NCI-H226 (cell line): ENCODE data around the gene C3orf52.
"Not testable (repeated sequence)": the region's sequence is repeated elsewhere in the genome, so short reads cannot be mapped to it uniquely, and the experiment has no call there.

Experiments used
- DNase-seq: peaks from one replicate; pipeline ENCODE4 v3.0.0-alpha.2; 2015

C3orf52 gene, protein sequence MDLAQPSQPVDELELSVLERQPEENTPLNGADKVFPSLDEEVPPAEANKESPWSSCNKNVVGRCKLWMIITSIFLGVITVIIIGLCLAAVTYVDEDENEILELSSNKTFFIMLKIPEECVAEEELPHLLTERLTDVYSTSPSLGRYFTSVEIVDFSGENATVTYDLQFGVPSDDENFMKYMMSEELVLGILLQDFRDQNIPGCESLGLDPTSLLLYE

DNA sequence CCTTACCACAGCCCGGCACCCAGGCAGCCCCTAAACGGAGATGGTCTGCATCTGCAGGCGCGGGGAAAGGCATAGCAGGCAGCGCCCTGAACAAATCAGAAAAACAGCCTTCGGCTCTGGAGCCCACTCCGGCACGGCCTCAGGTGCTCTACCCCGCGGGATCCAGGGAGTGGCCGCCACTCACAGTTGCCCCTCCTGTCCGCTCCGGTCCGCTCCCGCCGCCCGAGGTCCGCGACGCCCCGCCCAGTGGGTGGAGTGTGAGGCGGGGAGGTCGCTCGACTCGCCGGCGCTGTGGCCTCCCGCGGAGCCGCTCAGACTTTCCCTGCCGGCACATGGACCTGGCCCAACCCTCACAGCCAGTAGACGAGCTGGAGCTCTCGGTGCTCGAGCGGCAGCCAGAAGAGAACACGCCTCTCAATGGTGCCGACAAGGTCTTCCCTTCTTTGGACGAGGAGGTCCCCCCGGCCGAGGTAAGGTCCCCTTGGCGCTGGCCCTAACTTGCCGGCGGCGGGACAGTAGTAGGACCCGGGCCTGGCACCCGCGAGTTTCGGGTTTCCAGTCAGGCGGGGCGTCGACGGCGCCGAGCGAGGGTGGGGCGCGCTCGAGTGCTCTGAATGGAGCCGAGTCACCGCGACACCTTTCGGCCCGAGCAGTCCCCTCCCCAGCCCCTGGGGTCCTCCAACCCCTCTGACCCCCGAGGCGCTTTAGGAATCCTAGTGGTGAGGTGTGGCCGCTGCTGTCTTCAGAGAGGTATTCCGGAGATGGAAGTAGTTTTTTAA lies at the start of gene C3orf52:
C3orf52 (plus strand) TSS at position 314 of the 779 bp plus-strand sequence; CDS start at position 333, 19 bp downstream.
- DNase-seq, result peak; percentile 87

DNA sequence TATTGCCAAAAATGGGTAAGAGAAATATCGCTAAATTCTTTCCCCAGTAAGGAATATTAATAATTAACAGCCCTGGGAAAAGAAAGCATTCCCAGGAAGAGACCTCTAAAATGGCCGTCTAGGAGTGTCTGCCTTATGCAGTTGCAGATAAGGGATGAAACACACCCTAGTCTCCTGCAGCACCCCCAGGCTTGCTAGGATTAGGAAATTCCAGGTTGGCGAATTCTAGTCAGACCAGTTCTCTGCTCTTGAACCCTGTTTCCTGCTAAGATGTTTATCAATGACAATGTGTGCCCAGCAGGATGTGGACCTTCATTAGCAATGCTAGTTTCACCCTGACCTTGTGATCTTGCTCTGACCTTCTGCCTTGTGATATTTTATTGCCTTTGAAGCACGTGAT lies 49.0 kb upstream of the C3orf52 start:
- DNase-seq, result not testable (repeated sequence)

DNA sequence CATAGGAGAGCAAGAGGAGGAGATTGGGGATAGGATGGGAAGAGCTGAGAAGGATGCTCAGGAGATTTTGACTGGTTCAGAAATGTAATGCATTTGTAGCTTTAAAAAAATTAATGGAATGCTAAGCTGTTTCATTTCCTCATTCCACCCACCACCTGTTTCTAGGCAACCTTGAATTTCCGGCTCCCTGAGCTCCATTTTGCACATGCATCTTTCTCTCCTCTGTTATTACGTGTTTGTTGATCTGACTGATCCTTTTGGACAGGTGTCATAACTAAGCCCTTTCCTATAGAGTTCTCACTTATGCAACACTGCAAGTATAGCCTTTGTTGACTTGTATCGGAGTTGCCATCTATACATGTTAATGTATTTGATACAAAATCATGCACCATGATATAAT lies 47.3 kb upstream of the C3orf52 start:
- DNase-seq, result peak; percentile 52

DNA sequence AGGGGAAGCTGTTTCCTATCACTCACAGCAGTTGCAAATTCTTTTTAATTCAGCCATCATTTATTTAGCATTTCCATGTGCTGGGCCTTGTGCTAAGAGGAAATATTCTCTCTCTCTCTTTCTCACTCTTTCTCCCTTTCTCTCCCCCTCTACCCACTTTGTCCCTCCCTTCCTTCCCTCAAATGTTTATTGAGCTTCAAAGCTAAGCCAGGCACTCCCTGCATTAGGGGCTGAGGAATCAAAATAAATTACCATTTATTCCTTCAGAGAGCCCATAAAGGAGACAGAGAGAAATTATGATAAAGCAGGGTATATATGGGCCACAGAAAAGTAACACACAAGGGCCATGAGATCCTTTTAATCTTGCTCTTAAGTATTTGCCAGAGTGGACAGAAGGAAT lies 44.9 kb upstream of the C3orf52 start:
- DNase-seq, result no peak

DNA sequence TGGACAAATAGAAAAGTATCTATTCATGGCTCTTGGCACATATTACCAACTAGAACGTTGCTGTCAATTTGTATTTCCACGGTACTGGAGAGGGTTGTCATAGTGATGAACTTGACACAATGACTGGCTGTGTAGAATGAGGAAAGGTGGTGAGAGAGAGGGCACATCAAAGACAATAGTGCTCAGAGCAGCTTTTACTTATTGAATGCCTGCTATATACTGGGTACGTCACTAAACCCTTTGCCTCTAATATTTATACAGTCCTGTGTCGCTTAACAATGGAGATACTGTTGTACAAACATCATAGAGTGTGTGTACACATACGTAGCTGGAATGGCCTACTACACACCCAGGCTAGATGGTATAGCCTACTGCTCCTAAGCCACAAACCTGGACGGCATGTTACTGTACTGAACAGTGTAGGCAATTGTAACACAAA lies 43.3 kb upstream of the C3orf52 start:
- no peak for DNase-seq

DNA sequence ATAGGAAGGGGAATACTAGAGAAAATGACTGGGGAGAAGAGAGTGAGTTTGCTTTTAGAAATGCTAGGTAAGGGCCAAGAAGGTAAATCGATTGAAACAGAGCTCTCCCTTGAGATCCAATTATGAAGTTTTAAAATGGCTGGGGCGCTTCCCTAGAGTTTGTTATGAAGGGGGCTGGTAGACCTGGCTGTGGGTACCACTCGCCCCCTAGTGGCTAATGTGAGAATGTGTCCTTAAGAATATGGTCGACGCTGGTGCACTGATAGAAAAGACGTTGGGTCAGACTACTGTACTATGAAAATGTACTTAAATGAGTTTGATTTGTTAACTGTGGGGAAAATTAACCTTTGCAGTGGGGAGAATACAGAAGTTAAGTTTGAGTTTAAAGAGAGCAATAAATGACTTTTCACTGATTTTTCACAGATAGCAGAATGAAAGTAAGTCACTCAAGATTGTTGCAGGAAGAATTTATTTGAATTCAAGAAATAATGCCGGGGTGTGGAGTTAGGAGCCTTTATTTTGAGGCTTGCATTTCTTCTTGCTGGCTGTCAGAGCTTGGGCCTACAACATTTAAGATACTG lies 42.5 kb upstream of the C3orf52 start:
- DNase-seq, result peak; percentile 47

DNA sequence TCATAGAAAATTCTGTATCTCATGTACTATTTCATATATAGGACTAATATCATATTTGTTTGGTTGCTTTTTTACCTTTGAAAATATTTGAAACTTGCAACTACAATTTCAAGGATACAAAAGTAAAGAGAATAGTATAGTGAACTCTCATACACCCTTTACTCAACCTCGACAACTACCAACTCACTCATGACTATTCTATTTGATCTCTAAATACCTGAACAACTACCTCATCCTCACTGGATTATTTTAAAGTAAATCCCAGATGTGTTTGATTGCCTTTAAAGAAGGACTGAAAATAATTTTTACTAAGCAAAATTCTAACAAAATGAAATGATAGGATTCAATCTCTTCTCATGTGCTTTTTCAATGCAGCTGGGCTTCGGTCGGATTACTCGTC lies 39.6 kb upstream of the C3orf52 start:
- DNase-seq, result no peak

DNA sequence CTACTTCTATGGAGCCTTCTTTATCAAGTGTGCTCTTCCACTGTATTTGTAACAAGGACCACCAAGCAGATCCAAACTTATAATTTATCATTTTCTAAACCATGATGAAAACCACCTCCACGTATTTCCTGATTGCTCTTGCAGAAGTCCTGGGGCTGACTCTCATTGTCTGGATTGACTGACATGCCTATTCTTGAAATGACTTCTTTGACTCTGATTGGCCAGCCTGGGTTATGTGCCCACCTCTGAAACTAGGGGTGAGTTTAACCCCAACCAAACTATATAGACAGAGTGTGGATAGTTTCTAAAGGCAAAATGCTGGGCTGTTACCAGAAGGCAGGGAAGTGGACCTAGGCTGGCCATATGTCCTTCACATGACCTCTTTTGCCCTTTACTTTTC lies 38.9 kb upstream of the C3orf52 start:
- no peak for DNase-seq

DNA sequence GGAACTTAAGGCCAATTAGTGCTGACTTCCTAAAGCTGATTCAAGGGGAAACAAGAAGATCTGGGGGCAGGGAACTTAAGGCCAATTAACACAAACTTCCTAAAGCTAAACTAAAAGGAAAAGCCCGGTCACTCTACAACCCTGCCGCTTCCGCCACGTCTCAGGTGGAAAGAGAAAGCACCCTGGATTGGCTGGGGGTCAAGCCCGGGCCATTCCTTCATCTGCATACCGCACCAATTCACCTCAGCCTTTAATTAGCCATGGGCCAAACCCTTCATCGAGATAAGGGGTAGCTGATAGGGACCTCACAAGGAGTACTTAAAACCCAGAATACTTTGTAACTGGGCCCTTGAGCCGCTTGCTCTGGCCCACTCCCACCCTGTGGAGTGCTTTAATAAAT lies 37.3 kb upstream of the C3orf52 start:
- no peak for DNase-seq

DNA sequence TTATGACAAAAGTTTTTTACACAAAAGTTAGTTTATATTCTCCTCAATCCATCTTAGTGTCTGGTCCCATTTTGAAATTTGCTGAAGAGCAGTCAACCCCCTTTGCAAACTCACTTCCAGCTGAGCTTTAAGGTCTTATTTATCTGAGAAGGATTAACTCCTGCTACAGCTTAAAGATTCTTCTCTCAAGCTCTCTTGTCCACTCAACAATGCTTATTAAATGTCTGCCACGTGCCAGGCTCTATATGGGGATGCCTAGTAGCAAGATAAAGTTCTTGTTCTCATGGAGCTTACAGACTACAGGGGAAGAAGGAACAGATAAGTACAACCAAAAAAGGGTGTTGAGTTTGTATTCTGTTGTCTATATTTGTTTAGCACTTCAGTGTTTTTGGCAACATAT lies 33.0 kb upstream of the C3orf52 start:
- DNase-seq, result no peak

DNA sequence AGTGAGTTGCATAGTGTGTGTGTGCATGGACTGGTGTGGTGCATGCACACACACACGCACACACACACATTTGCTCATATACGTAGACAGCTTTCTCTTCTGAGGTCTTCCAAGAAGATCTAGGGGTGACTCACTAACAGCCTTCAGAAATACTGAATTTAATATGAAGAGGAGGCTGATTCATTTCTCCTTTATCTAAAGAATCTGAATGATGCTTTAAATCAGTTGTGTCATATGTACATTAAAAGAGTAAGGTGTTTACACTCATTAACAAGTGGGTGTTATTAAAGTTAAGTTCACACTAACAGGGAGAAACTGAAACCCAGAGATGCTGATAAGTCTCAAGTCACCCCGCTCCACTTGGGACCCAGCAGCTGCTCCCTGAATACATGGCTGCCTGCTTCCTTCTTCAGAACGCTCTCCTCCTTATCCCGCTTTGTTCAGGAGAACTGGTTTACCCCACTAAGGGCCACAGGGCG lies 29.7 kb upstream of the C3orf52 start:
- DNase-seq, result peak; percentile 75

DNA sequence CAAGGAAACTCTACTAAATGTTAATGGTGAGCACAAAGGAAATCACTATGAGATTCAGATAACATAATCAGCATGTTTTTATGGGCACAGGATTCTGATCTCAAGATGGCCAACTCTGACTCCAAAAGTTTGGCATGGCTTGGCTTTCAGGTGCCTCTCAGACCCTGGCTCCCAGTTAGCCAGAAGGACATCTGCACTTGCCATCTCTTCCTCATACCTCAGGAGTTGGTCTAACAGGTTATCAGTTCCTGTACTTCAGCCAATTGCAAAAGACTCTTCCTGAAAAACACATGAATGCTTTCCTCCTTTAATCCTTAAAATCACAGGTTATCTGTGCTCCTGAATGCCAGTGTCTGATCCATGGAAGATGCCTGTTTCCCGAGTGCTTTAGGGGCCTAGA lies 26.7 kb upstream of the C3orf52 start:
- DNase-seq, result no peak

DNA sequence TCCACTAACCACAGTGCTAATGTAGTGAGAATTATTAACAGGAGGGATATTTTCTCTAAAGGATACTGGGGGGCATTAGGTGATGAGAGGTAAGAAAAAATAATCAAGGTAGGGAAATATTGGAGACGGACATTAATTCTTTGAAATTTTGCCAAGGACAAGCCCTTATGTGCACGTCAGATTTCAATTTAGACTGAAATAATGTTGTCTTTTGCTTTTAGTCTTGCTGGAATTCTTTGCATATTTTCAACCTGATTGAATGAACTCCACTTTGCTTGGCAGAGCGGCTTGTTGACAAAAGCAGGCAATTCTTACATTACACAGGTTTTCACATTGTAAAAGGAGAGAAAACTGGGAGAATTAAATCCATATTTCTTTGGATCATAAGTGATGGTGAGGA lies 25.0 kb upstream of the C3orf52 start:
- peak; percentile 50 for DNase-seq

DNA sequence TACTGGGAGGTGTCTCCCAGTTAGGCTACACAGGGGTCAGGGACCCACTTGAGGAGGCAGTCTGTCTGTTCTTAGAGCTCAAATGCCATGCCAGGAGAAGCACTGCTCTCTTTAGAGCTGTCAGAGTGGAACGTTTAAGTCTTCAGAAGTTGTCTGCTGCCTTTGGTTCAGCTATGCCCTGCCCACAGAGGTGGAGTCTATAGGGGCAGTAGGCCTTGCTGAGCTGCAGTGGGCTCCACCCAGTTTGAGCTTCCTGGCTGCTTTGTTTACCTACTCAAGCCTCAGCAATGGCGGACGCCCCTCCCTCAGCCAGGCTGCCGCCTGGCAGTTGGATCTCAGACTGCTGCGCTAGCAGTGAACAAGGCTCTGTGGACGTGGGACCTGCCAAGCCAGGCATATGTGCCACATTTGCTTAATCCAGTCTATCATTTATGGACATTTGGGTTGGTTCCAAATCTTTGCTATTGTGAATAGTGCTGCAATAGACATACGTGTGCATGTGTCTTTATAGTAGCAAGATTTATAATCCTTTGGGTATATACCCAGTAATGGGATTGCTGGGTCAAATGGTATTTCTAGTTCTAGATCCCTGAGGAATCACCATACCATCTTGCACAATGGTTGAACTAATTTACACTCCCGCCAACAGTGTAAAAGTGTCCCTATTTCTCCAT lies 13.7 kb upstream of the C3orf52 start:
- not testable (repeated sequence) for DNase-seq

DNA sequence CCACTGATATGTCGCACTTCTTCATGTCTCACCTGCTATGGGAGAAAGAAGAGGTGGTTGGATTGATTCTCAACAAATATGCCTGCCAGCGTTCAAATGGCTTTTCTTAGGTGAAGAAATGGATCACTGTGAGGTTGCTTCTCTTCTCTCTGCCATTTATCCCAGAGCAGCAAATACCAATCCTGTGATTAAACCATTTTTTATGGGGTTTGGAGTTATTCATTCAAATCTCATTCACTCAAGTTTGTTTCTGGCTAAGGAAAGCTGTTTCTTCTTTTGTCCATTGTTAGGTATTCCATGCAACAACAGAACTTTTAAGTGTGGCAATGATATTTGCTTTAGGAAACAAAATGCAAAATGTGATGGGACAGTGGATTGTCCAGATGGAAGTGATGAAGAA lies 12.2 kb upstream of the C3orf52 start:
- no peak for DNase-seq

DNA sequence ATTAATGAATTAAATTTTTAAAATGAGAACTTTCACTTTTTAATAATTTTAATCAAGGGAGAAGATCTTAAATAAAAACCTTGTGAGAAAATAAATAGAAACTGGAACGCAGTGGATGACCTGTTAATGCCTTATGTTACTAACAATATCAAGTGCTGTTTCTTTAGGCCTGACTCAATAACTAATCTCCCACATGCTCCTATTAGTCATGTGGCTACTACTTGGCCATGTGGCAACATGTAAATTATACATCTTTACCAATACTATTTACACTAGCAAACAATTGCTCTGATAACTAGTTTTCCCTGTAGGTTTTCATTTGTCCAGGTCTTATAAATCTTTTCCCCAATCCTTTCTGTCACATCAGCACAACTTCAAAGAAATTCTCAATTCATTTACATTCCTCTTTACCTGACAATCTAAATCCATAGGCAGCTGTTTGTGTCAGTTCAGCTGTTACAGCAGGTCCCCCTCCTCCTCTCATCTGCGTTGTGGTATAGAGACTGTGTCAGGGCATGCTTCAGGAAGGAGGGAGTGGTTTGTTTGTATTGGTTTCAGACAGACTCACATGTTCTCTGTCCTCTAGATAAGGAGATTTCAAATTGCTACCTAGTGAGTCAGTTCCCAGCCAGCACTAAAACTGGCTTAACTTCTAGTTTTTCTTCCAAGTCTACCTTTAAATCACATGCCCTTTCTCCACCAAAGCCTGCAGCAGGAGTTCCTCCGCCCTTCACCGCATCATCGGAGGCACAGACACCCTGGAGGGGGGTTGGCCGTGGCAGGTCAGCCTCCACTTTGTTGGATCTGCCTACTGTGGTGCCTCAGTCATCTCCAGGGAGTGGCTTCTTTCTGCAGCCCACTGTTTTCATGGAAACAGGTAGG lies 11.3 kb upstream of the C3orf52 start:
- DNase-seq, result peak; percentile 97

DNA sequence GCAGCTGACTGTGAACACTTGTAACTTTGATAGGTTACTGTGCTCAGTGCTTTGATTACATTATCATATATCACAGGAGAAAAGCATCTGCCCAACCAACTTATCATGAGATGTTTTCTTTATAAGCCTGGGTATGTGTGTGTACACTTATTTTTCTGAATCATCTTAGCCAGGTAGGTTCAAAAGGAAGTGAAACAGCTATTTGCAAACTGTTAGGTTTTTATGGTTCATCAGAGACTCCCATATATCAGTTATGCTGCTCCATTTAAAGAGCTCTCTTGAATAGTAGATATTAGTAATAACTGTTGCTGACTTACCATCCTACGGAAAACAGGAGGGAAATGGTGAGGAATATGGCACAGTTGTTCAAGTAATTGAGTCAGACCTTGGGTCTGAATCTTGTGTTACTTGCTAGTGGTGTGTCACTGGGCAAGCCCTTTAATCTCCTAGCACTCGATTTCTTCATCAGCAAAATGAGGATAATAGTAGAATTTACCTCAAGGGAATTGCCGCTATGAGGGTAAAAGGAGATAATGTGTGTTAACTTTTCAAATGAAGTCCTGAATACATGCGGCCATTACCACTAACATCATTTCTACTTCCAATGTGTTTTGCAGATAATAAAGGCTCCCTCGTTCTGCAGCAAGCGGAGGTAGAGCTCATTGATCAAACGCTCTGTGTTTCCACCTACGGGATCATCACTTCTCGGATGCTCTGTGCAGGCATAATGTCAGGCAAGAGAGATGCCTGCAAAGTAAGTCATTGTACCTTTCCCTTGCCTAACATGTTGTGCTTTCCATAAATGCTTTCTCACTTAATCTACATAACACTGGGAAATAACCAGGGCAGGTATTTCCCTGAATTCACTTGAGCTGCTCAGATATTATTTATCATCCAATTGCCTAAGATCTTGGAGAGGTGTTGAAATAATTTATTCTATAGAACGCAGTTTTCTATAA lies 7.8 kb upstream of the C3orf52 start:
- no peak for DNase-seq

DNA sequence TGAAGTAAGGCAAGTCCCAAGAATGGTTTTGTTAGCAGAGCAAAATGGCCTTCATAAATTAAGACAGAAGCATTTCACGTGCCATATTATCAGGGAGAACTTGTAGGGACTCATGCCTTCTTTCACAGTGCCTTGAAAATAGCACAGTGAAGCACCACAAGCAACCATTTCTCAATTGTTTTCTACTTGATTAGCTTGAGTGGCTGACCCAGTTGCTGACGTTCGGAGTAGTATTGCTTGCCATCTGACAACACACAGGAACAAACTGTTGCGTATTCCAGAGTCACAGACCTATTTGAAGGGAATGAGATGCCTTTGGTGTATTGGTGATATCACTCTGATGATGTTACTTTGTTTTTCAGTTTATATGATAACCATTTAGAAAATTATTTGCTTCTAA lies 3.0 kb upstream of the C3orf52 start:
- no peak for DNase-seq

DNA sequence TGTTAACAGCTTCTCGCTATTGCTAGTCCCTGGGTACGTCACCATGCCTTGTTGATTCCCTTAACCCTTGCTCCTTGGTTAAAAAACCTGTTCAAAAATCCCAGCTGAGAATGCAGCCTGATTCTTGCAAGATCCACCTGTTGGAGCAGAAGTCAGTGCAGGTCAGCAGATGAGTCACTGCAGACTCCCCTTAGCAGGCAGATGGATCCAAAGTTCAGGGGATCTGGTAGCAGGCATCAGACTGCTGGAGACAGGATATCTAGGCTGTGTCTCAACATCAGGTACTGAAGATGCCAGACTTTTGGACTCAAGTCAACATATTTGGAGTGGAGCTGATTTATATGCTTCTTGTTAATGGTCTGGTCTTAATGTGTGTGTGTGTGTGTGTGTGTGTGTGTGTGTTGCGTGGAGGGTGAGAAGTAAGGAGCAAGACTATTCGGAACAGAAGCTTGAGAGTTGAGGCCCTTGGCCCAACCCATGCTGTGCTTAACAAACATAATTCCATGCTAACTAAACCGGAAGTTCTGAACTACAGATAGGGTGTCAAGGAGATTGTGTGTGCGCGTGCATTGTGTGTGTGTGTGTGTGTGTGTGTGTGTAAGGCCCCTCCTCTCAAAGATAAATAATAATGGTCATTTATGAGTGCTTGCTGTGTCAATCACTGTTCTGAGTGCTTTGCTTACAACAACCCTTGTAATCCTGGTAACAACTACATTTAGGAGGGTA lies 1.0 kb upstream of the C3orf52 start:
- DNase-seq, result peak; percentile 24

DNA sequence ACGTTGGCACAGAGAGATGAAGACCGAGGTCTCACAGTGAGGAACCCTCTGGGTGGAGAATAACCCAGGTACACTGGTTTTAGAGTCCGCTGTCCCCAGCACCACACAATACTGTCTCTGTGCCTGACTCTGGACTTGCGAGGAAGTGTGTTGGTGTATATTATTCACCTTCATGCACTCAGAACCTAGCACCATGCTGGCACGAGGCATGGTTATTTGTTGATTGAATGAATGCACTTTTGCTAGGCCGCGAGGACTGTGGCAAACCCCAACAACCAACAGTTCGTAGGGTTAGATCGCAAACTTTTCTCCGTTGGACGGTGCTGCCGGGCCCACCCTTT lies 484 bp upstream of the C3orf52 start:
- DNase-seq, result no peak
